Endothelial cell of umbilical vein (primary cell): ENCODE results near the gene MCUR1.

Experiments
- POLR2A ChIP-seq: IDR thresholded peaks from 2 replicates; pipeline ENCODE4 v1.6.1; 2012; ENCODE audit warnings: low read depth, mild to moderate bottlenecking, control low read depth, low read length
- TF ChIP-seq, protein P1 (sequence below), 2 donors: IDR thresholded peaks; 1 replicate in 1 of 2; 2 replicates in 1 of 2; pipeline ENCODE4 v1.5.1; 2011; ENCODE audit warnings: low read length in 2 of 2, mild to moderate bottlenecking in 2 of 2, moderate library complexity in 2 of 2, control low read depth in 1 of 2, inconsistent platforms in 1 of 2, low read depth in 1 of 2; ENCODE audit not compliant: insufficient read depth in 1 of 2; ENCODE audit errors: extremely low read depth in 1 of 2

DNA sequence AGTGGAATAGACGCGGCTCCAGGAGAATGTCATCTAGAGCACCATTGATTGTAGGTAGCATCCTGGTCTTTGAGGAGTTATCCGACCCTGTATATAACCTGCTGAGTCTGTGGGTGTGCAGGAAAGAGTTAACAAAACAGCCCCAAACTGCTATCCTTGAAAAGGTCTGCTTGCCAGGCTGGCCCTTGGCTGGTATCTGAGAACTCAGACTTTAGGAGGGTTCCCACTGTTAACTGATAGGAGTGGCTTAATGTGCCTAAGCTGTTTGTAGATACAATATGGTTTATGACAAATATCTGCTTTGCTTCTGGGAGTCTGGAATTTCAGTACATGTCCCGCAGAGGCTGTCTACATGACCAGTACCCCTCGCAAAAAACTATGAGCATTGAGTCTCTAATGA is 27.6 kb upstream of the MCUR1 start:
- no peak for TF ChIP-seq POLR2A
- TF ChIP-seq, protein P1, sequence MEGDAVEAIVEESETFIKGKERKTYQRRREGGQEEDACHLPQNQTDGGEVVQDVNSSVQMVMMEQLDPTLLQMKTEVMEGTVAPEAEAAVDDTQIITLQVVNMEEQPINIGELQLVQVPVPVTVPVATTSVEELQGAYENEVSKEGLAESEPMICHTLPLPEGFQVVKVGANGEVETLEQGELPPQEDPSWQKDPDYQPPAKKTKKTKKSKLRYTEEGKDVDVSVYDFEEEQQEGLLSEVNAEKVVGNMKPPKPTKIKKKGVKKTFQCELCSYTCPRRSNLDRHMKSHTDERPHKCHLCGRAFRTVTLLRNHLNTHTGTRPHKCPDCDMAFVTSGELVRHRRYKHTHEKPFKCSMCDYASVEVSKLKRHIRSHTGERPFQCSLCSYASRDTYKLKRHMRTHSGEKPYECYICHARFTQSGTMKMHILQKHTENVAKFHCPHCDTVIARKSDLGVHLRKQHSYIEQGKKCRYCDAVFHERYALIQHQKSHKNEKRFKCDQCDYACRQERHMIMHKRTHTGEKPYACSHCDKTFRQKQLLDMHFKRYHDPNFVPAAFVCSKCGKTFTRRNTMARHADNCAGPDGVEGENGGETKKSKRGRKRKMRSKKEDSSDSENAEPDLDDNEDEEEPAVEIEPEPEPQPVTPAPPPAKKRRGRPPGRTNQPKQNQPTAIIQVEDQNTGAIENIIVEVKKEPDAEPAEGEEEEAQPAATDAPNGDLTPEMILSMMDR (IDR thresholded peaks at IDR 0.05; ENCODE audit: extremely low read depth in 1 of 2, insufficient read depth in 1 of 2, low read depth in 1 of 2, low read length in 2 of 2): no peak
